NCI-H510A treated with DMSO at 0.1 percent for 48 hours (cell line): Measurements from ENCODE around the gene AKT2.

ENCODE experiments used
- DNase-seq: peaks from one replicate; lab custom pipeline; 2025; lab: John Stamatoyannopoulos, UW

Gene AKT2

GRCh38 chr19:40190891-40191835 is 94.0 kb downstream of the AKT2 start, which contains the start of gene MAP3K10:
MAP3K10 (plus strand) TSS chr19:40191426; CDS start chr19:40192032, 606 bp downstream.
- DNase-seq, result peak; percentile 12

GRCh38 chr19:40184273-40184672 is 100.9 kb downstream of the AKT2 start:
- no peak for DNase-seq
